Measurements from ENCODE around the gene SHC2.

GRCh38 chr19:390386-391206, 70.2 kb downstream of the SHC2 start:
- no peak for TF ChIP-seq HDAC2 (CRISPR knock-in tag; IDR thresholded peaks at IDR 0.05)
- TF ChIP-seq ZNF3 (CRISPR knock-in tag; IDR thresholded peaks at IDR 0.05), result no peak
- TF ChIP-seq FOXA3 (CRISPR knock-in tag; IDR thresholded peaks at IDR 0.05), result no peak
- no peak for TF ChIP-seq ZNF749 (CRISPR knock-in tag; IDR thresholded peaks at IDR 0.05; ENCODE audit: borderline replicate concordance)
- TF ChIP-seq NFE2L1 (CRISPR knock-in tag; IDR thresholded peaks at IDR 0.05; ENCODE audit: borderline replicate concordance), result no peak
- TF ChIP-seq BRD4 (CRISPR knock-in tag; IDR thresholded peaks at IDR 0.05), result no peak
- no peak for TF ChIP-seq ZBTB40 (IDR thresholded peaks at IDR 0.05)
- no peak for TF ChIP-seq ZBTB40 (CRISPR knock-in tag; IDR thresholded peaks at IDR 0.05)
- no peak for TF ChIP-seq POLR2AphosphoS5 (IDR thresholded peaks at IDR 0.05; ENCODE audit: low read depth, low read length)
- no peak for TF ChIP-seq SOX5 (CRISPR knock-in tag; IDR thresholded peaks at IDR 0.05; ENCODE audit: borderline replicate concordance)
